ENCODE measurements around the gene UBASH3B.

UBASH3B gene

GRCh38 chr11:122649116-122649515, 6.4 kb upstream of the UBASH3B start:
- H3K4me3 ChIP-seq (ENCODE audit: low read depth, low read length) = no peak overlapping the region
- peak; percentile 66 for DNase-seq (ENCODE audit: low read depth)
- TF ChIP-seq MAX (IDR thresholded peaks at IDR 0.05; ENCODE audit: low read depth, low read length) (no peak), MYC (IDR thresholded peaks at IDR 0.05; ENCODE audit: low read depth, low read length) (no peak), CTCF (IDR thresholded peaks at IDR 0.05; ENCODE audit: low read depth, low read length) (no peak), POLR2A (IDR thresholded peaks at IDR 0.05; ENCODE audit: extremely low read depth, insufficient read length) (no peak)

GRCh38 chr11:122650619-122651018, 4.9 kb upstream of the UBASH3B start:
- TF ChIP-seq POLR2A (IDR thresholded peaks at IDR 0.05; ENCODE audit: extremely low read depth, insufficient read length) (no peak), MAX (IDR thresholded peaks at IDR 0.05; ENCODE audit: low read depth, low read length) (no peak), CTCF (IDR thresholded peaks at IDR 0.05; ENCODE audit: low read depth, low read length) (no peak), MYC (IDR thresholded peaks at IDR 0.05; ENCODE audit: low read depth, low read length) (no peak)
- DNase-seq (ENCODE audit: low read depth) = no peak
- H3K4me3 ChIP-seq (ENCODE audit: low read depth, low read length) = no peak overlapping the region

DNA sequence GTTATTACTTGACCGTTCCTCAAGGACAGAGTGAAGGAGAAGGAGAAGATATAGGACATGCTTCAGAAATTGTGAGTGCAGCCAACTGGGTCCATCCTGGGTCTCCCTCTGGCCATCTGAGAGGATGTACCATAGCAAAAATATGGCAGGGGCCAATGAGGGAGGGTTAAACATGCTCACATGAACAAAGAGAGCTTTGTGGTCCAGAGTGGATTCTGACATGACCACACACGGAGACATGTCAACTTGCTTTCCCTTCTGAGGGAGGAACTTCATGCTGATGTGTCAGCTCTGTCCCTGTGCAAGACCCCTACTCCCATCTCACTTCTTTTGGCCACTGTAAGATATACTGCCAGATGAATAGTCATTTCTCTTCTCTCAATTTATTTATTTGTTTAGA, 3.0 kb upstream of the UBASH3B start:
- H3K4me3 ChIP-seq (ENCODE audit: low read depth, low read length) = no peak overlapping the region
- TF ChIP-seq MYC (IDR thresholded peaks at IDR 0.05; ENCODE audit: low read depth, low read length) (no peak), POLR2A (IDR thresholded peaks at IDR 0.05; ENCODE audit: extremely low read depth, insufficient read length) (no peak), CTCF (IDR thresholded peaks at IDR 0.05; ENCODE audit: low read depth, low read length) (no peak), MAX (IDR thresholded peaks at IDR 0.05; ENCODE audit: low read depth, low read length) (no peak)
- no peak for DNase-seq (ENCODE audit: low read depth)

- TF ChIP-seq MYC (IDR thresholded peaks at IDR 0.05; ENCODE audit: low read depth, low read length) (no peak), POLR2A (IDR thresholded peaks at IDR 0.05; ENCODE audit: extremely low read depth, insufficient read length) (no peak), MAX (IDR thresholded peaks at IDR 0.05; ENCODE audit: low read depth, low read length) (no peak), CTCF (IDR thresholded peaks at IDR 0.05; ENCODE audit: low read depth, low read length) (no peak)
Measured at GRCh38 chr11:122653916-122654585, 1.5 kb upstream of the UBASH3B start.

DNA sequence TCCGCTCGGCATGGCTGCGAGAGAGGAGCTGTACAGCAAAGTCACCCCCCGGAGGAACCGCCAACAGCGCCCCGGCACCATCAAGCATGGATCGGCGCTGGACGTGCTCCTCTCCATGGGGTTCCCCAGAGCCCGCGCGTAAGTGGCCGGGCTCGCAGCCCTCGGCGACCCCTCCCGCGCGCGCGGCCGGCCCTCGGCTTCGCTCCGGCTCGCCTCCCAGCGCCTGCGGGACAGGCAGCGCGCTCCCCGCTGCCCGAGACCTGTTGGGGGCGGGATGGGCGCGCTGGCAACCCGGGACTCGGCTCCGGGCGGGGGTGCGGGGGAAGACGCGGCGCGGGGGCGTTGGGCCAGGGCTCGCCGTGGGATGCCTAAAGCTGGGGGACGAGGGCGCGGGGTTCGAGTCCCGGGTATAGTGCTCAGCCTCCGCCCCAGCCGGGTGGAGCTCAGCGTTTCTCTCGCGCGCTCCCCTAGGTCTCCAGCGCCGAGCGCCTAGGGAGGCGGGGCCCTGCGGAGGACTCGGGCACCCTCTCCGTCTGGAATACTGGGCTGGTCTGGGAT, 630 bp downstream of the UBASH3B start:
- no peak for TF ChIP-seq POLR2A (IDR thresholded peaks at IDR 0.05; ENCODE audit: extremely low read depth, insufficient read length)
- TF ChIP-seq MAX (IDR thresholded peaks at IDR 0.05; ENCODE audit: low read depth, low read length) = no peak
- no peak for TF ChIP-seq CTCF (IDR thresholded peaks at IDR 0.05; ENCODE audit: low read depth, low read length)
- no peak for TF ChIP-seq MYC (IDR thresholded peaks at IDR 0.05; ENCODE audit: low read depth, low read length)
- peak; percentile 76 for DNase-seq (ENCODE audit: low read depth)
- H3K4me3 ChIP-seq (ENCODE audit: low read depth, low read length) = peak overlapping the region; percentile 72

More at GRCh38 chr11:122653916-122654585, 1.5 kb upstream of the UBASH3B start:
- DNase-seq (ENCODE audit: low read depth) = no peak
- H3K4me3 ChIP-seq (ENCODE audit: low read depth, low read length) = no peak overlapping the region
